GM12873 (cell line): ENCODE results near the gene SCN1A.
A peak's percentile ranks its signal among the peaks of the same experiment; 100 is the strongest.

Experiments used
- CTCF ChIP-seq: IDR thresholded peaks from 2 replicates; pipeline ENCODE4 v1.5.1; 2012; ENCODE audit warnings: low read depth, mild to moderate bottlenecking, moderate library complexity, low read length, control low read depth; ENCODE audit not compliant: insufficient read depth; ENCODE audit errors: missing control alignments

The SCN1A gene

GRCh38 chr2:166117491-166117890 lies 10.3 kb downstream of the SCN1A start:
- no peak for TF ChIP-seq CTCF

GRCh38 chr2:166115589-166115988 lies 12.2 kb downstream of the SCN1A start:
- no peak for TF ChIP-seq CTCF

- TF ChIP-seq CTCF, result no peak
Observed at GRCh38 chr2:166112193-166112605, 15.6 kb downstream of the SCN1A start.

DNA sequence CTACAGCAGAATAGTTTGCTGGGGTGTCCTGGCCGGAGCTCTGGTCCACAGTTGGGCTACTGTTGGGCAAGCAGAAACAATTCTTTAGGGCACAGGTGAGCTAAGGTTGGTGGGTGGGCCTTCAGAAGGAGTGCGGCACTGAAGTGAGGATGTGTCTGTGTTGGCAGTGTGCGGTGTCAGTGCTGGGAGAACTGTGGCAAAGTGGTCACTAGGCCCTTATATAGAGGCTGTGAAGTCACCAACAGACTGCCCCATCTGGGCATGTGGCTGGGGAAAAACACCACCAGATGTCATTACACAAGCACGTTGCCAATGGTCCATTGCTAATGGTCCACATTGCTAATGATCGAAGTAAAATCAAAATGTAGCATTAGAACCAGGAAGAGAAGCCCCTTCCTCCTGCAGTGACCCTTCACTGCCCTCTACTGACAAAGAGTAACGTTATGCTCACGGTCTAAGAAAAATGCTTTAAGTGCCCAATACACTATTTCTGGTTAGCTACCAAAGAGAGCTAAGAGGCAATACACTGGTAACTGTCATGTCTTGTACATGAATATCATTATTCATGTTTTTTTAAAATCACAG lies 21.3 kb downstream of the SCN1A start:
- peak; percentile 46 for TF ChIP-seq CTCF

- no peak for TF ChIP-seq CTCF
Observed at GRCh38 chr2:166104773-166105172, 23.0 kb downstream of the SCN1A start.

- TF ChIP-seq CTCF, result no peak
Observed at GRCh38 chr2:166104084-166104483, 23.7 kb downstream of the SCN1A start.

- no peak for TF ChIP-seq CTCF
Observed at GRCh38 chr2:166094325-166094724, 33.5 kb downstream of the SCN1A start.
